Measurements from ENCODE around the gene SOX8. TPM values are rescaled to one million over a fixed set of nuclear protein-coding genes. Genes with fewer than 3 reads are reported as not detected.
"Not testable (repeated sequence)": the region's sequence is repeated elsewhere in the genome, so short reads cannot be mapped to it uniquely, and the experiment has no call there.

SOX8 gene
- total RNA-seq, 1 donor from 2014 or later, result 0.75 TPM

GRCh38 chr16:948767-949166, 32.8 kb upstream of the SOX8 start:
- not testable (repeated sequence) for H3K36me3 ChIP-seq; H3K9me3 ChIP-seq (ENCODE audit: low read depth); H3K4me3 Mint-ChIP-seq; H3K27ac ChIP-seq; H3K4me1 ChIP-seq; H3K4me3 ChIP-seq; H3K4me1 Mint-ChIP-seq; H4K20me1 ChIP-seq (ENCODE audit: low read depth); H3K27me3 Mint-ChIP-seq (ENCODE audit: insufficient read depth, low read depth); H3K9ac ChIP-seq; H3K79me2 ChIP-seq (ENCODE audit: low read depth); H2AFZ ChIP-seq (replicated peaks); H3K27me3 ChIP-seq; DNase-seq (ENCODE audit: low spot score); H3F3A ChIP-seq (ENCODE audit: low read depth); H3K4me2 ChIP-seq; H3K27ac Mint-ChIP-seq
- H3K36me3 Mint-ChIP-seq, result peaks cover 27% of the 10 kb centered on the region
- peaks cover 10% of the 10 kb centered on the region for H3K9me3 Mint-ChIP-seq

- H3K4me3 ChIP-seq; DNase-seq (ENCODE audit: low spot score); H3K27ac Mint-ChIP-seq: not testable (repeated sequence)
These were observed 30.6 kb upstream of the SOX8 start for GRCh38 chr16:950733-951573.

GRCh38 chr16:951660-952301, 29.8 kb upstream of the SOX8 start:
- no peak for DNase-seq (ENCODE audit: low spot score)
- H3K27ac ChIP-seq, result no peak overlapping the region
- H3K4me1 ChIP-seq, result no peaks in the 10 kb centered on the region
- no peaks in the 10 kb centered on the region for H4K20me1 ChIP-seq (ENCODE audit: low read depth)
- H3K9me3 ChIP-seq (ENCODE audit: low read depth), result no peaks in the 10 kb centered on the region
- Mint-ChIP-seq H3K36me3 (peaks cover 11% of the 10 kb centered on the region), H3K9me3 (no peaks in the 10 kb centered on the region), H3K4me1 (peaks cover 5% of the 10 kb centered on the region), H3K27me3 (ENCODE audit: insufficient read depth, low read depth) (no peaks in the 10 kb centered on the region), H3K27ac (no peak overlapping the region), H3K4me3 (no peak overlapping the region)
- no peak overlapping the region for H3K4me3 ChIP-seq
- H3K79me2 ChIP-seq (ENCODE audit: low read depth), result no peaks in the 10 kb centered on the region
- H3F3A ChIP-seq (ENCODE audit: low read depth), result no peaks in the 10 kb centered on the region
- no peak overlapping the region for H3K9ac ChIP-seq
- H3K36me3 ChIP-seq, result no peaks in the 10 kb centered on the region
- H2AFZ ChIP-seq (replicated peaks), result no peak overlapping the region
- no peak for TF ChIP-seq EZH2phosphoT487 (IDR thresholded peaks at IDR 0.05)
- no peak for TF ChIP-seq CTCF (IDR thresholded peaks at IDR 0.05)
- no peak for TF ChIP-seq EZH2 (IDR thresholded peaks at IDR 0.05)
- no peaks in the 10 kb centered on the region for H3K27me3 ChIP-seq
- no peak overlapping the region for H3K4me2 ChIP-seq

More at GRCh38 chr16:950733-951573, 30.6 kb upstream of the SOX8 start:
- H3K9me3 Mint-ChIP-seq; H3F3A ChIP-seq (ENCODE audit: low read depth); H3K27me3 ChIP-seq; H3K4me2 ChIP-seq; H3K9ac ChIP-seq; H3K4me1 ChIP-seq; H3K9me3 ChIP-seq (ENCODE audit: low read depth); H3K27ac ChIP-seq; H3K27me3 Mint-ChIP-seq (ENCODE audit: insufficient read depth, low read depth); H4K20me1 ChIP-seq (ENCODE audit: low read depth); H3K79me2 ChIP-seq (ENCODE audit: low read depth); H2AFZ ChIP-seq (replicated peaks); H3K4me3 Mint-ChIP-seq; H3K36me3 ChIP-seq; H3K4me1 Mint-ChIP-seq: not testable (repeated sequence)
- peaks cover 14% of the 10 kb centered on the region for H3K36me3 Mint-ChIP-seq

- Mint-ChIP-seq H3K36me3 (peaks cover 12% of the 10 kb centered on the region), H3K27me3 (ENCODE audit: insufficient read depth, low read depth) (no peaks in the 10 kb centered on the region), H3K9me3 (peaks cover 4% of the 10 kb centered on the region), H3K4me1 (peaks cover 5% of the 10 kb centered on the region), H3K27ac (peak overlapping the region; percentile 47), H3K4me3 (no peak overlapping the region)
- no peak for TF ChIP-seq EZH2 (IDR thresholded peaks at IDR 0.05)
- TF ChIP-seq CTCF (IDR thresholded peaks at IDR 0.05), result no peak
- no peak overlapping the region for H2AFZ ChIP-seq (replicated peaks)
- H3K4me1 ChIP-seq, result no peaks in the 10 kb centered on the region
- H3K79me2 ChIP-seq (ENCODE audit: low read depth), result no peaks in the 10 kb centered on the region
- no peaks in the 10 kb centered on the region for H3F3A ChIP-seq (ENCODE audit: low read depth)
- H3K4me3 ChIP-seq, result no peak overlapping the region
- H3K4me2 ChIP-seq, result no peak overlapping the region
- H3K27me3 ChIP-seq, result no peaks in the 10 kb centered on the region
- no peaks in the 10 kb centered on the region for H3K36me3 ChIP-seq
- H3K27ac ChIP-seq, result no peak overlapping the region
- H4K20me1 ChIP-seq (ENCODE audit: low read depth), result no peaks in the 10 kb centered on the region
- H3K9ac ChIP-seq, result no peak overlapping the region
- DNase-seq (ENCODE audit: low spot score), result no peak
- no peaks in the 10 kb centered on the region for H3K9me3 ChIP-seq (ENCODE audit: low read depth)
These were observed 29.2 kb upstream of the SOX8 start for GRCh38 chr16:952321-952720.

GRCh38 chr16:953818-954217, 27.8 kb upstream of the SOX8 start:
- H3K79me2 ChIP-seq (ENCODE audit: low read depth); H4K20me1 ChIP-seq (ENCODE audit: low read depth); H3K27ac Mint-ChIP-seq; H3K9ac ChIP-seq; H3K4me1 ChIP-seq; H3K9me3 ChIP-seq (ENCODE audit: low read depth); H2AFZ ChIP-seq (replicated peaks); H3K4me2 ChIP-seq; H3K4me1 Mint-ChIP-seq; H3K27me3 Mint-ChIP-seq (ENCODE audit: insufficient read depth, low read depth); H3K27ac ChIP-seq; H3K4me3 ChIP-seq; H3K36me3 ChIP-seq; H3K27me3 ChIP-seq; H3K4me3 Mint-ChIP-seq; H3F3A ChIP-seq (ENCODE audit: low read depth); DNase-seq (ENCODE audit: low spot score): not testable (repeated sequence)
- H3K9me3 Mint-ChIP-seq, result peaks cover 11% of the 10 kb centered on the region
- H3K36me3 Mint-ChIP-seq, result peaks cover 15% of the 10 kb centered on the region

- Mint-ChIP-seq H3K4me1 (peaks cover 14% of the 10 kb centered on the region), H3K9me3 (peaks cover 15% of the 10 kb centered on the region), H3K36me3 (peaks cover 15% of the 10 kb centered on the region)
- DNase-seq (ENCODE audit: low spot score); H3K9me3 ChIP-seq (ENCODE audit: low read depth); H3K9ac ChIP-seq; H3K27me3 ChIP-seq; H3K27ac Mint-ChIP-seq; H3K4me3 Mint-ChIP-seq; H4K20me1 ChIP-seq (ENCODE audit: low read depth); H3K79me2 ChIP-seq (ENCODE audit: low read depth); H3K4me1 ChIP-seq; H3K27me3 Mint-ChIP-seq (ENCODE audit: insufficient read depth, low read depth); H3F3A ChIP-seq (ENCODE audit: low read depth); H3K4me2 ChIP-seq; H3K4me3 ChIP-seq; H2AFZ ChIP-seq (replicated peaks); H3K27ac ChIP-seq; H3K36me3 ChIP-seq: not testable (repeated sequence)
These were observed 25.8 kb upstream of the SOX8 start for GRCh38 chr16:955766-956165.

All from neural progenitor cell (in vitro differentiated cells).